HTERT RPE-1 (cell line): ENCODE measurements around the gene OR2A2.
"Not testable (repeated sequence)": the region's sequence is repeated elsewhere in the genome, so short reads cannot be mapped to it uniquely, and the experiment has no call there.

Experiments used
- in situ Hi-C: fragments of 300-500 bp; cut with MboI; formaldehyde crosslinking; loops from 4 replicates; pipeline ENCODE4 v1.14.3; 2020; ENCODE audit warnings: low sequenced_read_pairs

OR2A2 gene

GRCh38 chr7:144109283-144109682 lies at the start of gene OR2A2:
TSS of gene OR2A2 (plus strand) at chr7:144109583. CDS start at chr7:144109583, 0 bp downstream.
- in situ Hi-C loops = no loop called here

- in situ Hi-C loops = no loop called here
These were observed 45.7 kb upstream of the OR2A2 start for GRCh38 chr7:144063710-144064109.

- in situ Hi-C loops = no loop called here
These were observed 39.9 kb upstream of the OR2A2 start, which contains the start of gene OR2A25 for GRCh38 chr7:144069511-144069910. TSS of gene OR2A25 (plus strand) at chr7:144069811. CDS start at chr7:144074220, 4,409 bp downstream.

- in situ Hi-C loops = no loop called here
These were observed 39.4 kb upstream of the OR2A2 start for GRCh38 chr7:144069953-144070352.

GRCh38 chr7:144074374-144074773 lies 35.0 kb upstream of the OR2A2 start:
- in situ Hi-C loops = no loop called here

GRCh38 chr7:144085978-144086377 lies 23.4 kb upstream of the OR2A2 start, which contains the start of gene OR2A12:
TSS of gene OR2A12 (plus strand) at chr7:144086278. CDS start at chr7:144095108, 8,830 bp downstream.
- in situ Hi-C loops = no loop called here

- in situ Hi-C loops = no loop called here
These were observed 22.7 kb upstream of the OR2A2 start for GRCh38 chr7:144086730-144087129.

- in situ Hi-C loops = no loop called here
These were observed 22.2 kb upstream of the OR2A2 start for GRCh38 chr7:144087230-144087629.

- in situ Hi-C loops = no loop called here
These were observed 18.7 kb upstream of the OR2A2 start for GRCh38 chr7:144090667-144091066.

GRCh38 chr7:144098776-144099175 lies 10.6 kb upstream of the OR2A2 start:
- in situ Hi-C loops = no loop called here

- in situ Hi-C loops = no loop called here
These were observed 8.8 kb upstream of the OR2A2 start for GRCh38 chr7:144100607-144101006.

- in situ Hi-C loops = no loop called here
These were observed 7.3 kb upstream of the OR2A2 start for GRCh38 chr7:144102041-144102440.

GRCh38 chr7:144105211-144105610 lies 4.2 kb upstream of the OR2A2 start:
- in situ Hi-C loops = no loop called here

- in situ Hi-C loops = no loop called here
These were observed 889 bp downstream of the OR2A2 start for GRCh38 chr7:144110272-144110671.

- in situ Hi-C loops = no loop called here
These were observed 4.3 kb downstream of the OR2A2 start for GRCh38 chr7:144113651-144114050.

- in situ Hi-C loops = no loop called here
These were observed 9.0 kb downstream of the OR2A2 start for GRCh38 chr7:144118341-144118740.

- in situ Hi-C loops = no loop called here
These were observed 13.5 kb downstream of the OR2A2 start, which contains the start of gene OR2A14 for GRCh38 chr7:144122876-144123275. TSS of gene OR2A14 (plus strand) at chr7:144123176. CDS start at chr7:144129113, 5,937 bp downstream.

- in situ Hi-C loops = no loop called here
These were observed 18.4 kb downstream of the OR2A2 start for GRCh38 chr7:144127714-144128334.

GRCh38 chr7:144129601-144130000 lies 20.2 kb downstream of the OR2A2 start:
- in situ Hi-C loops = not testable (repeated sequence)

- in situ Hi-C loops = no loop called here
These were observed 21.3 kb downstream of the OR2A2 start for GRCh38 chr7:144130730-144131129.

GRCh38 chr7:144132262-144132661 lies 22.9 kb downstream of the OR2A2 start:
- in situ Hi-C loops = no loop called here

GRCh38 chr7:144133307-144133706 lies 23.9 kb downstream of the OR2A2 start:
- in situ Hi-C loops = no loop called here

GRCh38 chr7:144134116-144134515 lies 24.7 kb downstream of the OR2A2 start:
- in situ Hi-C loops = no loop called here
